Mesendoderm (in vitro differentiated cells): ENCODE measurements around the gene PROM1.

Experiments used
- DNase-seq: peaks from one replicate; pipeline ENCODE4 v3.0.0; 2013
- H2AK5ac ChIP-seq: 2 replicates; pipeline ENCODE4 v1.6.1; 2013; ENCODE audit warnings: low read length, inconsistent platforms
- H2BK120ac ChIP-seq: 2 replicates; pipeline ENCODE4 v1.6.1; 2013; ENCODE audit warnings: low read depth, mild to moderate bottlenecking, low read length, moderate library complexity, mixed read lengths
- H2BK15ac ChIP-seq: replicated peaks from 2 replicates; pipeline ENCODE4 v1.6.1; 2013; ENCODE audit warnings: low read depth, mild to moderate bottlenecking, moderate library complexity
- H2BK5ac ChIP-seq: 2 replicates; pipeline ENCODE4 v1.6.1; 2013; ENCODE audit warnings: low read length, inconsistent platforms
- H3K18ac ChIP-seq: 2 replicates; pipeline ENCODE4 v1.6.1; 2013; ENCODE audit warnings: mild to moderate bottlenecking, low read length, mixed read lengths
- H3K23ac ChIP-seq: one replicate; pipeline ENCODE4 v1.6.1; 2013; ENCODE audit warnings: low read length
- H3K27ac ChIP-seq: 2 replicates; pipeline ENCODE4 v1.5.1; 2013; ENCODE audit warnings: low read depth, mild to moderate bottlenecking, inconsistent platforms, low read length, moderate library complexity
- H3K27me3 ChIP-seq: 2 replicates; pipeline ENCODE4 v1.6.1; 2013; ENCODE audit warnings: low read length, control low read depth, mild to moderate bottlenecking, inconsistent platforms; ENCODE audit not compliant: insufficient read depth, poor library complexity
- H3K36me3 ChIP-seq: 2 replicates; pipeline ENCODE4 v1.6.1; 2013; ENCODE audit warnings: low read length, inconsistent platforms; ENCODE audit not compliant: control insufficient read depth, insufficient read depth
- H3K4ac ChIP-seq: one replicate; pipeline ENCODE4 v1.6.1; 2013; ENCODE audit warnings: low read depth, mild to moderate bottlenecking, low read length, moderate library complexity
- H3K4me1 ChIP-seq: 2 replicates; pipeline ENCODE4 v1.6.1; 2013; ENCODE audit warnings: low read depth, low read length, inconsistent platforms; ENCODE audit not compliant: control insufficient read depth
- H3K4me2 ChIP-seq: 2 replicates; pipeline ENCODE4 v1.6.1; 2013; ENCODE audit warnings: low read length
- H3K4me3 ChIP-seq: 2 replicates; pipeline ENCODE4 v1.5.1; 2013; ENCODE audit warnings: mild to moderate bottlenecking, low read length
- H3K56ac ChIP-seq: one replicate; pipeline ENCODE4 v1.6.1; 2013; ENCODE audit warnings: low read length
- H3K79me1 ChIP-seq: 2 replicates; pipeline ENCODE4 v1.6.1; 2013; ENCODE audit warnings: low read length, inconsistent platforms
- H3K79me2 ChIP-seq: 2 replicates; pipeline ENCODE4 v1.6.1; 2013; ENCODE audit warnings: mild to moderate bottlenecking, low read length; ENCODE audit not compliant: control insufficient read depth, insufficient read depth
- H3K9ac ChIP-seq: 2 replicates; pipeline ENCODE4 v1.6.1; 2013; ENCODE audit warnings: low read length, inconsistent platforms
- H4K5ac ChIP-seq: one replicate; pipeline ENCODE4 v1.6.1; 2013; ENCODE audit warnings: low read length
- H4K8ac ChIP-seq: one replicate; pipeline ENCODE4 v1.6.1; 2013; ENCODE audit warnings: low read depth, mild to moderate bottlenecking, control low read depth, low read length, moderate library complexity
- WGBS: extraction: QIAGEN DNeasy Blood & Tissue Kit; methylation state at CpG from one replicate; pipeline ENCODE4 v1.1.7; 2013; ENCODE audit warnings: low lambda C conversion rate, missing lambda C conversion rate; ENCODE audit not compliant: insufficient coverage; ENCODE audit errors: extremely low coverage; 5-methylcytosine and 5-hydroxymethylcytosine counted together

PROM1 gene

GRCh38 chr4:16120720-16121119, 36.9 kb upstream of the PROM1 start:
- no peaks in the 10 kb centered on the region for H3K36me3 ChIP-seq
- no peak overlapping the region for H2BK5ac ChIP-seq
- no peak overlapping the region for H3K4ac ChIP-seq
- H4K8ac ChIP-seq = no peak overlapping the region
- H3K4me1 ChIP-seq = no peaks in the 10 kb centered on the region
- WGBS = no CpG with 5 or more reads among the region's 4 CpGs
- no peak overlapping the region for H3K56ac ChIP-seq
- no peak overlapping the region for H3K4me3 ChIP-seq
- peak; percentile 40 for DNase-seq
- H2BK15ac ChIP-seq = no peak overlapping the region
- H3K79me2 ChIP-seq = no peaks in the 10 kb centered on the region
- no peak overlapping the region for H3K4me2 ChIP-seq
- H3K27ac ChIP-seq = no peak overlapping the region
- H3K79me1 ChIP-seq = no peaks in the 10 kb centered on the region
- H2BK120ac ChIP-seq = no peak overlapping the region
- H2AK5ac ChIP-seq = no peak overlapping the region
- no peaks in the 10 kb centered on the region for H3K27me3 ChIP-seq
- H3K23ac ChIP-seq = no peak overlapping the region
- no peak overlapping the region for H4K5ac ChIP-seq
- H3K9ac ChIP-seq = no peak overlapping the region
- no peak overlapping the region for H3K18ac ChIP-seq

GRCh38 chr4:16119981-16120380, 36.2 kb upstream of the PROM1 start:
- Histone ChIP-seq H3K4me1 (no peaks in the 10 kb centered on the region), H3K79me1 (no peaks in the 10 kb centered on the region), H3K56ac (no peak overlapping the region), H3K4ac (no peak overlapping the region), H3K4me2 (no peak overlapping the region), H2BK15ac (no peak overlapping the region), H3K27ac (no peak overlapping the region), H2AK5ac (no peak overlapping the region), H3K9ac (no peak overlapping the region), H3K27me3 (no peaks in the 10 kb centered on the region), H4K5ac (no peak overlapping the region), H3K36me3 (no peaks in the 10 kb centered on the region), H3K4me3 (no peak overlapping the region), H3K18ac (no peak overlapping the region), H2BK120ac (no peak overlapping the region), H2BK5ac (no peak overlapping the region), H3K23ac (no peak overlapping the region), H4K8ac (no peak overlapping the region), H3K79me2 (no peaks in the 10 kb centered on the region)
- no CpG with 5 or more reads among the region's 4 CpGs for WGBS
- DNase-seq = no peak

- no peak overlapping the region for H3K18ac ChIP-seq
- H3K36me3 ChIP-seq = no peaks in the 10 kb centered on the region
- H3K27ac ChIP-seq = no peak overlapping the region
- H2AK5ac ChIP-seq = no peak overlapping the region
- no peaks in the 10 kb centered on the region for H3K27me3 ChIP-seq
- no peaks in the 10 kb centered on the region for H3K79me1 ChIP-seq
- no peak overlapping the region for H3K9ac ChIP-seq
- H4K5ac ChIP-seq = no peak overlapping the region
- no peak overlapping the region for H4K8ac ChIP-seq
- H3K4me3 ChIP-seq = no peak overlapping the region
- no peaks in the 10 kb centered on the region for H3K79me2 ChIP-seq
- no peak overlapping the region for H3K56ac ChIP-seq
- no peak overlapping the region for H3K4me2 ChIP-seq
- no peak overlapping the region for H2BK120ac ChIP-seq
- no peak overlapping the region for H2BK15ac ChIP-seq
- WGBS = no CpG with 5 or more reads among the region's 2 CpGs
- DNase-seq = no peak
- no peak overlapping the region for H3K4ac ChIP-seq
- H3K4me1 ChIP-seq = no peaks in the 10 kb centered on the region
- no peak overlapping the region for H3K23ac ChIP-seq
- H2BK5ac ChIP-seq = no peak overlapping the region
Observed at GRCh38 chr4:16118090-16118489, 34.3 kb upstream of the PROM1 start.

- H2AK5ac ChIP-seq = no peak overlapping the region
- no peak overlapping the region for H3K23ac ChIP-seq
- H3K9ac ChIP-seq = no peak overlapping the region
- H3K27ac ChIP-seq = no peak overlapping the region
- H4K8ac ChIP-seq = no peak overlapping the region
- no peaks in the 10 kb centered on the region for H3K4me1 ChIP-seq
- no peaks in the 10 kb centered on the region for H3K36me3 ChIP-seq
- no peak overlapping the region for H3K4me2 ChIP-seq
- no peaks in the 10 kb centered on the region for H3K79me2 ChIP-seq
- no peak overlapping the region for H2BK5ac ChIP-seq
- no peak overlapping the region for H4K5ac ChIP-seq
- H3K79me1 ChIP-seq = no peaks in the 10 kb centered on the region
- DNase-seq = no peak
- H3K27me3 ChIP-seq = no peaks in the 10 kb centered on the region
- no CpG with 5 or more reads among the region's 5 CpGs for WGBS
- H3K4ac ChIP-seq = no peak overlapping the region
- H3K56ac ChIP-seq = no peak overlapping the region
- no peak overlapping the region for H2BK120ac ChIP-seq
- no peak overlapping the region for H3K18ac ChIP-seq
- H3K4me3 ChIP-seq = no peak overlapping the region
- no peak overlapping the region for H2BK15ac ChIP-seq
Observed at GRCh38 chr4:16117164-16117563, 33.3 kb upstream of the PROM1 start.

- H3K9ac ChIP-seq = no peak overlapping the region
- DNase-seq = no peak
- no peaks in the 10 kb centered on the region for H3K79me2 ChIP-seq
- H2BK15ac ChIP-seq = no peak overlapping the region
- no peak overlapping the region for H3K18ac ChIP-seq
- no peak overlapping the region for H3K23ac ChIP-seq
- no peak overlapping the region for H4K5ac ChIP-seq
- H2BK5ac ChIP-seq = no peak overlapping the region
- H3K36me3 ChIP-seq = no peaks in the 10 kb centered on the region
- H3K27me3 ChIP-seq = no peaks in the 10 kb centered on the region
- no peak overlapping the region for H4K8ac ChIP-seq
- no peak overlapping the region for H3K27ac ChIP-seq
- WGBS = no CpG with 5 or more reads among the region's 3 CpGs
- no peak overlapping the region for H3K4ac ChIP-seq
- H3K4me2 ChIP-seq = no peak overlapping the region
- H2BK120ac ChIP-seq = no peak overlapping the region
- no peak overlapping the region for H2AK5ac ChIP-seq
- no peak overlapping the region for H3K4me3 ChIP-seq
- H3K56ac ChIP-seq = no peak overlapping the region
- no peaks in the 10 kb centered on the region for H3K79me1 ChIP-seq
- no peaks in the 10 kb centered on the region for H3K4me1 ChIP-seq
Observed at GRCh38 chr4:16116493-16116990, 32.7 kb upstream of the PROM1 start.

- no peak overlapping the region for H3K4me3 ChIP-seq
- no peak overlapping the region for H3K56ac ChIP-seq
- no peak overlapping the region for H3K27ac ChIP-seq
- no peaks in the 10 kb centered on the region for H3K36me3 ChIP-seq
- H2BK15ac ChIP-seq = no peak overlapping the region
- no peak overlapping the region for H3K23ac ChIP-seq
- H2BK120ac ChIP-seq = no peak overlapping the region
- H4K5ac ChIP-seq = no peak overlapping the region
- H3K18ac ChIP-seq = no peak overlapping the region
- WGBS = no CpG with 5 or more reads among the region's 7 CpGs
- H3K79me1 ChIP-seq = no peaks in the 10 kb centered on the region
- H3K9ac ChIP-seq = no peak overlapping the region
- no peaks in the 10 kb centered on the region for H3K27me3 ChIP-seq
- no peak overlapping the region for H3K4me2 ChIP-seq
- no peak overlapping the region for H4K8ac ChIP-seq
- H3K4ac ChIP-seq = no peak overlapping the region
- H3K79me2 ChIP-seq = no peaks in the 10 kb centered on the region
- no peaks in the 10 kb centered on the region for H3K4me1 ChIP-seq
- H2AK5ac ChIP-seq = no peak overlapping the region
- no peak overlapping the region for H2BK5ac ChIP-seq
- no peak for DNase-seq
Observed at GRCh38 chr4:16116019-16116418, 32.2 kb upstream of the PROM1 start.
